Activated CD4-positive, alpha-beta T cell treated with anti-CD3 and anti-CD28 coated beads, Interleukin-2, amount 10 ng/mL, durations not matched to agents 7 days and 5 days (primary cell): ENCODE results near the gene RPS18. TPM values are rescaled to one million over a fixed set of nuclear protein-coding genes. Genes with fewer than 3 reads are reported as not detected.

Source experiments
- CTCF ChIA-PET: fragments of 350-600 bp; sonication (Branson Sonifier 250); formaldehyde crosslinking; loops from one replicate; lab custom pipeline; 2021; ENCODE audit warnings: antibody characterized with exemption; lab: Charles Lee
- POLR2A ChIA-PET: fragments of 350-600 bp; sonication (Branson Sonifier 250); formaldehyde crosslinking; loops from one replicate; lab custom pipeline; 2021; ENCODE audit warnings: antibody characterized with exemption; lab: Charles Lee
- DNase-seq: peaks from one replicate; pipeline ENCODE4 v3.0.0-alpha.2; 2020
- H3K27ac Mint-ChIP-seq: one replicate; pipeline ENCODE4 v1.8.0; 2021; ENCODE audit warnings: mild to moderate bottlenecking, moderate library complexity, mixed read lengths
- H3K27me3 Mint-ChIP-seq: one replicate; pipeline ENCODE4 v1.8.0; 2021; ENCODE audit warnings: mixed read lengths
- H3K36me3 Mint-ChIP-seq: one replicate; pipeline ENCODE4 v1.8.0; 2021; ENCODE audit warnings: low read depth, mixed read lengths
- H3K4me1 Mint-ChIP-seq: one replicate; pipeline ENCODE4 v1.8.0; 2021; ENCODE audit warnings: mixed read lengths
- H3K4me3 Mint-ChIP-seq: one replicate; pipeline ENCODE4 v1.8.0; 2021; ENCODE audit warnings: mild to moderate bottlenecking, moderate library complexity, mixed read lengths
- H3K9me3 Mint-ChIP-seq: one replicate; pipeline ENCODE4 v1.8.0; 2021; ENCODE audit warnings: mixed read lengths
- total RNA-seq, 2 experiments: library from RNA; stranded (reverse); gene quantifications; one replicate each; pipeline ENCODE4 v1.2.3, GENCODE V29; 2021

RPS18 gene
- total RNA-seq, 2 experiments from 2014 or later, result 2,438 to 3,135 TPM

DNA sequence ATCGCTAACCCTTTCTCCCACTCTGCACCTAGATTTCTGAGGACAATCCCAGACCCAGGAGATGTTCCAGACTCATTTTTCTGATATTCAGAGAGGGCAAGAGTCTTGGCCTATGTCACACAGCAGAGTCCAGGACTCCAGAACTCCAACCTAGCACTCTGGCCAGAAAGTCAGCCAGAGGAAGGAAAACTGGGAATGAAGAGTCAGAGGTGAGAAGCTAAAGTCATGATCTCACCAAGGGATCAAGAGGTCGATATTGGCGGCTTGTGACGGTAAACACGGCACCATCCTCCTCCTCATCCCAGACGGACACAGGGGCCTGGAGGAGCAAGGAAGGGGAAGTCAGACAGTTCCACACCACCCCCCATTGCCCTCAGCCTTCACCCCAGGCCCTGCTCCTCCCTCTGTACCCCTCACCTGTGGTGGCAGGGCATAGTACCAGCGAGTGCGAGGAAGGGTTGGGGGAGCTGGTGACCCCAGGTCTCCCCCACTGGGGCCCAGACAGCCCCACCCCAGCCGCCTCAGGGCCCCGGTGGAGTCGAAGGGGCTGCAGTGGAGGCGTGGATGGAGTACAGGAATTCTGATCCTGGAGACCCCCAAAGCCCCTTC is 25.0 kb downstream of the RPS18 start:
- ChIA-PET POLR2A (no interaction called here), CTCF (interaction anchor here (1.0 to 2.1 kb wide), 3 partner anchors 10 to 48 kb away, joined by 3 to 11 read pairs (median 4); partner anchors contain the start of gene B3GALT4)
- Mint-ChIP-seq H3K36me3 (peaks cover 45% of the 10 kb centered on the region), H3K4me3 (peak overlapping the region; percentile 93), H3K4me1 (peaks cover 37% of the 10 kb centered on the region), H3K27me3 (no peaks in the 10 kb centered on the region), H3K9me3 (no peaks in the 10 kb centered on the region), H3K27ac (no peak overlapping the region)
- DNase-seq, result no peak

DNA sequence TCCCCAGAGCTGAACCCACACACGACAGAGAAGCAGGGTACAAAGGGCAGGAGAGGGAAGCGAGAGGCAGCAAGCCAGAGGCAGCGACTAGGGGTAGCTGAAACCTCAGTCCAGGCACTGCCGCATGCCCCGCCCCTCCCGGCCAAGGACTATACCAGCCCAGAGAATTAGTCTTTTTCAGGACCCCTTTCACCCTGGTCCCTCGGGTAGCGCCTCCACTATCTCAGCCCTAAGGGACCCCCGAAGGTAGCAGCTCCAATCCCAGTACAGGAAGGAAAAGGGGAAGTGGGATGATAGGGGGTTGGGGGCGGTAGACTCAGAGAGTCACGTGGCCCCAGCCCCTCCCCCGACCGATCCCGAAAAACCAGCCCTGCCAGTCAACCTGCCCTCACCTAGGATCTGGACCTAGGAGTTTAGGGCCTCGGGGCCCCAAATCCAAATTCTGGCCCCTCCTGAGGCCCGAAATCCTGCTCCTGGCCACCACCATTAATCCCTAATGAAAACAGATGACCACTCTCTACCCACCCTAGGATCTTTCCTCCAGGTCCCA is 25.6 kb downstream of the RPS18 start:
- no peak for DNase-seq
- peaks cover 40% of the 10 kb centered on the region for H3K36me3 Mint-ChIP-seq
- H3K4me3 Mint-ChIP-seq, result peak overlapping the region; percentile 93
- no peaks in the 10 kb centered on the region for H3K27me3 Mint-ChIP-seq
- CTCF ChIA-PET, result interaction anchor here (0.6 to 2.1 kb wide), 2 partner anchors 20 to 93 kb away, joined by 3 to 11 read pairs; partner anchors contain the start of gene B3GALT4
- POLR2A ChIA-PET, result no interaction called here
- H3K9me3 Mint-ChIP-seq, result no peaks in the 10 kb centered on the region
- peaks cover 40% of the 10 kb centered on the region for H3K4me1 Mint-ChIP-seq
- no peak overlapping the region for H3K27ac Mint-ChIP-seq

DNA sequence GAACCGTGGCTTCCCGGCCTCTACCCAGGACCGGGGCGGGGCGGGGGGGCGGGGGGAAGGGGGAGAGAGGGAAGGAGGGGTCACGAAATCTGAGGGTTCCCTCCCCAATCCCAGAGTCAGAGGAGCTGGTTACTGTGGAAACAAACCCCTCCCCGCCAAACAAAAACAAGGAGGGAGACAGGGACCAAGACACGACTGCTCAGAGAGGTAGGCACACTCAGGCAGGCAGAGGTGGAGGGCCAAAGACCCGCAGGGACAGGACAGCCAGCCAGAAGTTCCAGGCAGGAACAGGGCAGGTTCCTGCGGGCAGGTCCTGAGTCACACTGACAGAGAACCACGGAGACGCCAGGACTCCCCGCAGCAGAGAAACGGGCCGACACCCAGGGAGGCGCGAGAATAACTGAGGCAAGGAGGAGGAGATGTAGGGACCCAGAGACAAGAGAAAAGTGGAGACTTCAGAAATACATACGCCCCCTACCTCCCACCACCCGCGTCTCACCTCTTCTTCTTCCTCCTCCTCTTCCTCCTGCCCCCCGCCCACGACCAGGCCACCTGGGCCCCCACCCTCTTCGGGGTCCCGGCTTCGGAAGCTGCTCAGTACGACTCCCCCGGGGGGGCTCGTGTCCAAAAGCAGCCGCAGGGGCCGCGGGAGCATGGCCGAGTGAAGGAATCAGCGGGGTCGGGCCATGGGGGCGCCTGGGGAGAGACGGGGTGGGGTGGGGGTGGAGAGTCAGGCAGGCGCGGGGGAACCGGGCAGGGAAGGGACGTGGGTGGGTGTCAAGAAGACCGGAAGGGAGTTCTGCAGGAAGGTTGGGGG is 26.3 kb downstream of the RPS18 start:
- CTCF ChIA-PET, result interaction anchor here (0.6 to 1.8 kb wide), 3 partner anchors 8 to 93 kb away, joined by 3 to 10 read pairs (median 7); partner anchors contain the start of genes B3GALT4 and PFDN6
- Mint-ChIP-seq H3K4me1 (peaks cover 40% of the 10 kb centered on the region), H3K27me3 (no peaks in the 10 kb centered on the region), H3K9me3 (no peaks in the 10 kb centered on the region), H3K36me3 (peaks cover 42% of the 10 kb centered on the region), H3K4me3 (peak overlapping the region; percentile 93), H3K27ac (peak overlapping the region; percentile 98)
- POLR2A ChIA-PET, result interaction anchor here (1.6 kb wide), 1 partner anchor 21 kb away, joined by 8 read pairs; the partner anchor contains the start of gene B3GALT4
- DNase-seq, result peak; percentile 85

DNA sequence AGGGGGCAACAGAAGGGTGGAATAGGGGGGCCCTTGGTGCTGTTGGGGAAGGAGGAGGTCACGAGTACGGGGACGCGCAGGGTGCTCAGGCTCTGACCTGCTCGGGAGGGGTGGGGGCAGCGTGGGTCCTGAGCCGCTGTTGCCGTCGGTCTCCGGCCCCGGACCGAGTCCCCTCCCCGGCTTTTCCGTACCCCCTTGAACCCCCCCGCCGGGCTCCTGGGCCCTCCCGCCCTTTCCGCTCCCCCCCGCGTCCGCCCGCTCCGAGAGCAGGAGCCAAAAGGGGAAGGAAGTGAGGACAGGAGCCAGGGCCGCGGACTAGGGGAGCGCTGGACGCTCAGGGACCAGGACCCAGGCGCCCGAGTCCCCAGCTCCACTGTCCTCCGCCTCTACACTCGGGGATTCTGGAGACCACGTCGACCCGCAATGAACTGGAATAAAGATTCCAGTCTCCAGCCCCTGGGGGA is 26.9 kb downstream of the RPS18 start, which contains the start of gene RGL2:
RGL2 (minus strand) TSS at position 170 of the 464 bp plus-strand sequence. CDS start 332 bp downstream, outside the sequence.
- POLR2A ChIA-PET, result interaction anchor here (1.4 to 1.6 kb wide), 2 partner anchors 22 to 27 kb away, joined by 8 to 11 read pairs; partner anchors contain the start of genes B3GALT4, RPS18 and VPS52
- H3K4me3 Mint-ChIP-seq, result peak within 1 kb of the TSS; percentile 93
- peaks cover 47% of the 10 kb centered on the region for H3K36me3 Mint-ChIP-seq
- H3K9me3 Mint-ChIP-seq, result no peaks in the 10 kb centered on the region
- CTCF ChIA-PET, result interaction anchor here (0.7 to 1.8 kb wide), 10 partner anchors 9 to 101 kb away, joined by 3 to 10 read pairs (median 6); partner anchors contain the start of genes B3GALT4, PFDN6, RPS18 and VPS52
- peak; percentile 74 for DNase-seq
- H3K27me3 Mint-ChIP-seq, result no peaks in the 10 kb centered on the region
- H3K27ac Mint-ChIP-seq, result peak within 1 kb of the TSS; percentile 98
- H3K4me1 Mint-ChIP-seq, result peaks cover 43% of the 10 kb centered on the region

DNA sequence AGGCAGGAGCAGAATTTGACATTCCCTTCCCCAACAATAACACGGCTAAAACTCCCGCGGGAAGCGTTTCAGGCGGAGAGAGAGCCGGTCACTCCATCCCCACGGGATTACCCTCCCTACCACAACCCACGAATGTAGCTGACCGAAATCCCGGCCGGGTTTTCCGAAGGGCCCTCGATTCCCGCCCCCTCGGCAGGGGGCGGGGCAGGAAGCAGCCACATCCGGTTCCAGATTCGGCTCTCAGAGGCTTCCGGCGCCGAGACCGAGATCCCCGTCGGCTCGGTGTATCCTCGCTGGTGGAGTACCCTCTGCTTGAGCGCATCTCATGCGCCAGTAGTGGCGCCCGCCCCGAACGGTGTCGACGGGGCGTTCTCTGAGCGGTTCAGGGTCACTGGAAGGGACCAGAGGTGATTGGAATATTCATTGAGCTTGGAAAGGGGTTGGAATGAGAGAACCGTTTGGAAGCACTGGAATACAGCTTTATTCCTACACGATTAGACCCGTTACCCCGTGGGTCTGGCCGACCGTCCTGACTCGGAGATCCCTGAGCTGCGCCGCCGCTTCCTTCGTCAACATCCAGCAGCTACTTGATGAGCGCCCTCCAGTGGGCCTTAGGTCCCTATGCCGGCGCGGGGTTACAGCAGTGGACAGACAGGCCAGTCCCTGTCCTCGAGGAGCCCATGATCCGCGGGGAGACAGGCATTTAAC is 27.5 kb downstream of the RPS18 start:
- Mint-ChIP-seq H3K4me3 (peak overlapping the region; percentile 93), H3K9me3 (no peaks in the 10 kb centered on the region), H3K4me1 (peaks cover 44% of the 10 kb centered on the region), H3K27me3 (no peaks in the 10 kb centered on the region), H3K36me3 (peaks cover 44% of the 10 kb centered on the region), H3K27ac (peak overlapping the region; percentile 98)
- ChIA-PET CTCF (interaction anchor here (0.7 to 1.8 kb wide), 14 partner anchors 9 to 102 kb away, joined by 3 to 11 read pairs (median 4); partner anchors contain the start of genes B3GALT4, PFDN6, RPS18 and VPS52), POLR2A (interaction anchor here (0.7 to 1.6 kb wide), 3 partner anchors 22 to 48 kb away, joined by 4 to 11 read pairs (median 8); partner anchors contain the start of genes B3GALT4, RPS18 and VPS52)
- peak; percentile 96 for DNase-seq

- DNase-seq, result no peak
- ChIA-PET CTCF (interaction anchor here (0.7 to 2.1 kb wide), 5 partner anchors 8 to 307 kb away, joined by 3 to 11 read pairs (median 4); no protein-coding TSS in a partner anchor), POLR2A (interaction anchor here (0.7 kb wide), 1 partner anchor 32 kb away, joined by 14 read pairs; no protein-coding TSS in a partner anchor)
- Mint-ChIP-seq H3K36me3 (peaks cover 57% of the 10 kb centered on the region), H3K27me3 (no peaks in the 10 kb centered on the region), H3K4me3 (no peak overlapping the region), H3K9me3 (no peaks in the 10 kb centered on the region), H3K27ac (no peak overlapping the region), H3K4me1 (peaks cover 49% of the 10 kb centered on the region)
Observed at GRCh38 chr6:33301877-33302276, 30.0 kb downstream of the RPS18 start.

- ChIA-PET POLR2A (no interaction called here), CTCF (no interaction called here)
- peaks cover 45% of the 10 kb centered on the region for H3K4me1 Mint-ChIP-seq
- H3K27me3 Mint-ChIP-seq, result no peaks in the 10 kb centered on the region
- no peaks in the 10 kb centered on the region for H3K9me3 Mint-ChIP-seq
- DNase-seq, result no peak
- H3K36me3 Mint-ChIP-seq, result peaks cover 65% of the 10 kb centered on the region
- no peak overlapping the region for H3K27ac Mint-ChIP-seq
- no peak overlapping the region for H3K4me3 Mint-ChIP-seq
Observed at GRCh38 chr6:33304216-33304615, 32.3 kb downstream of the RPS18 start.

- Mint-ChIP-seq H3K4me3 (no peak overlapping the region), H3K36me3 (peaks cover 58% of the 10 kb centered on the region), H3K9me3 (no peaks in the 10 kb centered on the region), H3K4me1 (peaks cover 37% of the 10 kb centered on the region), H3K27me3 (no peaks in the 10 kb centered on the region), H3K27ac (no peak overlapping the region)
- CTCF ChIA-PET, result interaction anchor here (0.6 kb wide), 1 partner anchor 10 kb away, joined by 3 read pairs; no protein-coding TSS in a partner anchor
- POLR2A ChIA-PET, result no interaction called here
- no peak for DNase-seq
Observed at GRCh38 chr6:33305052-33305451, 33.2 kb downstream of the RPS18 start.

GRCh38 chr6:33306356-33306755 is 34.5 kb downstream of the RPS18 start:
- Mint-ChIP-seq H3K27ac (no peak overlapping the region), H3K27me3 (no peaks in the 10 kb centered on the region), H3K9me3 (no peaks in the 10 kb centered on the region), H3K4me1 (peaks cover 32% of the 10 kb centered on the region), H3K36me3 (peaks cover 52% of the 10 kb centered on the region), H3K4me3 (no peak overlapping the region)
- DNase-seq, result no peak
- ChIA-PET POLR2A (no interaction called here), CTCF (interaction anchor here (0.9 kb wide), 1 partner anchor 10 kb away, joined by 3 read pairs; no protein-coding TSS in a partner anchor)

GRCh38 chr6:33312361-33313104 is 40.7 kb downstream of the RPS18 start:
- H3K27me3 Mint-ChIP-seq, result no peaks in the 10 kb centered on the region
- ChIA-PET CTCF (interaction anchor here (0.8 to 2.0 kb wide), 6 partner anchors 11 to 78 kb away, joined by 3 to 11 read pairs (median 4); partner anchors contain the start of genes B3GALT4 and RGL2), POLR2A (interaction anchor here (0.9 kb wide), 1 partner anchor 11 kb away, joined by 3 read pairs; no protein-coding TSS in a partner anchor)
- peak; percentile 91 for DNase-seq
- H3K27ac Mint-ChIP-seq, result peak overlapping the region; percentile 96
- peaks cover 47% of the 10 kb centered on the region for H3K36me3 Mint-ChIP-seq
- no peaks in the 10 kb centered on the region for H3K9me3 Mint-ChIP-seq
- H3K4me1 Mint-ChIP-seq, result peaks cover 53% of the 10 kb centered on the region
- peak overlapping the region; percentile 99 for H3K4me3 Mint-ChIP-seq
